ENCODE results near the gene XPOT. TPM values are rescaled to one million over a fixed set of nuclear protein-coding genes. Genes with fewer than 3 reads are reported as not detected.

Gene XPOT
- polyA plus RNA-seq, 2 donors = 14.2 to 19.0 TPM

DNA sequence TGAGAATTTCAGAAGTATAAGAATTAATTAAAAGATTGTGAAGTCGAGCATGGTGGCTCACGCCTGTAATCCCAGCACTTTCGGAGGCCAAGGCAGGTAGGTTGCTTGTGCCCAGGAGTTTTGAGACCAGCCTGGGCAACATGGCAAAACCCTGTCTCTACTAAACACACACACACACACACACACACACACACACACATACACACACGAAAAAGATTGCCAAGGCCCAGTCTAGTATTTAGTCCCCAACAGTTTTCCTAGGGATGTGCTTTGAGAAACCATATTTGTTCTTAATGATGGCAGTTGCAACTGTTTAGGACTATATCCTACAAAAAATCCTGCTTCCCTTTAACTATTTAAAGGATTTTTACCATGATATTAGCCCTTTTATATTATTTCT lies 53.7 kb downstream of the XPOT start:
- Histone ChIP-seq H3K4me1 (ENCODE audit: control insufficient read depth in 2 of 2, insufficient read depth in 2 of 2, low read length in 1 of 2) (peaks cover 0 to 2% of the 10 kb centered on the region in 2 donors), H3K27me3 (ENCODE audit: control insufficient read depth in 1 of 2, insufficient read depth in 2 of 2, low read length in 2 of 2) (no peaks in the 10 kb centered on the region), H3K4me3 (ENCODE audit: low read depth in 1 of 2, low read length in 2 of 2) (no peak overlapping the region), H3K9me3 (ENCODE audit: control insufficient read depth in 2 of 2, insufficient read depth in 1 of 2, low read depth in 1 of 2, low read length in 1 of 2) (no peaks in the 10 kb centered on the region), H3K36me3 (ENCODE audit: control insufficient read depth in 2 of 2, insufficient read depth in 2 of 2, low read length in 1 of 2) (peaks cover 3 to 6% of the 10 kb centered on the region in 2 donors), H3K27ac (ENCODE audit: low read depth in 2 of 2, low read length in 1 of 2) (no peak overlapping the region)
- 85 to 87% methylated on average over 4 of the region's 4 CpGs for WGBS, 2 donors

- Histone ChIP-seq H3K27ac (ENCODE audit: low read depth in 2 of 2, low read length in 1 of 2) (peak overlapping the region; percentile 15 to 75), H3K9me3 (ENCODE audit: control insufficient read depth in 2 of 2, insufficient read depth in 1 of 2, low read depth in 1 of 2, low read length in 1 of 2) (no peaks in the 10 kb centered on the region), H3K27me3 (ENCODE audit: control insufficient read depth in 1 of 2, insufficient read depth in 2 of 2, low read length in 2 of 2) (no peaks in the 10 kb centered on the region), H3K4me1 (ENCODE audit: control insufficient read depth in 2 of 2, insufficient read depth in 2 of 2, low read length in 1 of 2) (peaks cover 0 to 2% of the 10 kb centered on the region in 2 donors), H3K36me3 (ENCODE audit: control insufficient read depth in 2 of 2, insufficient read depth in 2 of 2, low read length in 1 of 2) (peaks cover 3 to 6% of the 10 kb centered on the region in 2 donors), H3K4me3 (ENCODE audit: low read depth in 1 of 2, low read length in 2 of 2) (peak overlapping the region in 1 of 2 donors; percentile 10)
- WGBS, 2 donors = 17 to 19% methylated on average over 3 of the region's 3 CpGs
Observed at GRCh38 chr12:64459394-64459891, 55.3 kb downstream of the XPOT start.

GRCh38 chr12:64461634-64462414 lies 57.6 kb downstream of the XPOT start:
- H3K9me3 ChIP-seq (ENCODE audit: control insufficient read depth in 2 of 2, insufficient read depth in 1 of 2, low read depth in 1 of 2, low read length in 1 of 2) = no peaks in the 10 kb centered on the region
- H3K27ac ChIP-seq (ENCODE audit: low read depth in 2 of 2, low read length in 1 of 2) = no peak overlapping the region
- H3K27me3 ChIP-seq (ENCODE audit: control insufficient read depth in 1 of 2, insufficient read depth in 2 of 2, low read length in 2 of 2) = no peaks in the 10 kb centered on the region
- WGBS, 2 donors = 66 to 73% methylated on average over 2 of the region's 2 CpGs
- no peak overlapping the region for H3K4me3 ChIP-seq (ENCODE audit: low read depth in 1 of 2, low read length in 2 of 2)
- peaks cover 3 to 6% of the 10 kb centered on the region in 2 donors for H3K36me3 ChIP-seq (ENCODE audit: control insufficient read depth in 2 of 2, insufficient read depth in 2 of 2, low read length in 1 of 2)
- peaks cover 0 to 2% of the 10 kb centered on the region in 2 donors for H3K4me1 ChIP-seq (ENCODE audit: control insufficient read depth in 2 of 2, insufficient read depth in 2 of 2, low read length in 1 of 2)

- no peak overlapping the region for H3K4me3 ChIP-seq (ENCODE audit: low read depth in 1 of 2, low read length in 2 of 2)
- no peaks in the 10 kb centered on the region for H3K4me1 ChIP-seq (ENCODE audit: control insufficient read depth in 2 of 2, insufficient read depth in 2 of 2, low read length in 1 of 2)
- H3K27ac ChIP-seq (ENCODE audit: low read depth in 2 of 2, low read length in 1 of 2) = no peak overlapping the region
- H3K9me3 ChIP-seq (ENCODE audit: control insufficient read depth in 2 of 2, insufficient read depth in 1 of 2, low read depth in 1 of 2, low read length in 1 of 2) = no peaks in the 10 kb centered on the region
- peaks cover 8 to 17% of the 10 kb centered on the region in 2 donors for H3K36me3 ChIP-seq (ENCODE audit: control insufficient read depth in 2 of 2, insufficient read depth in 2 of 2, low read length in 1 of 2)
- no peaks in the 10 kb centered on the region for H3K27me3 ChIP-seq (ENCODE audit: control insufficient read depth in 1 of 2, insufficient read depth in 2 of 2, low read length in 2 of 2)
Observed at GRCh38 chr12:64466178-64466577, 62.0 kb downstream of the XPOT start.

DNA sequence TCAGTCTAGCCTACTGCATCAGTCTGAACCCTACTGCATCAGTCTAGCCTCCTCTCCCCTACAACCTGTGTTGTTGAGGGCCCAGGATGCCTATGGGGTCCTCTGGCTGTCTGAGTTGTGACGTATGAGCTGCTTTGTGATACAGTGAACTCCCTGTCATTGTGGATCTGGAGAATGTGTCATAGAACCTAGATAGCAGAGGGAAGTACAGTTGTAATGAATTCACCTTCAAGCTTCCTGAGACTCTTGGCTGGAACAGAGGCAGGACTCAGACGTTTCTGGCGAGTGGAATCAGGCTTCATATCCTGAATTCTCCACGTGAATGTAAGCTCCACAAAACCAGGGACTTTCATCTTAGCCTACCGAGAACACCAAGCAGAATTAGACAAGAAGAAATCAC lies 64.8 kb downstream of the XPOT start:
- WGBS, 2 donors = 70 to 82% methylated on average over 5 of the region's 5 CpGs
- Histone ChIP-seq H3K27me3 (ENCODE audit: control insufficient read depth in 1 of 2, insufficient read depth in 2 of 2, low read length in 2 of 2) (no peaks in the 10 kb centered on the region), H3K36me3 (ENCODE audit: control insufficient read depth in 2 of 2, insufficient read depth in 2 of 2, low read length in 1 of 2) (peaks cover 5 to 17% of the 10 kb centered on the region in 2 donors)

DNA sequence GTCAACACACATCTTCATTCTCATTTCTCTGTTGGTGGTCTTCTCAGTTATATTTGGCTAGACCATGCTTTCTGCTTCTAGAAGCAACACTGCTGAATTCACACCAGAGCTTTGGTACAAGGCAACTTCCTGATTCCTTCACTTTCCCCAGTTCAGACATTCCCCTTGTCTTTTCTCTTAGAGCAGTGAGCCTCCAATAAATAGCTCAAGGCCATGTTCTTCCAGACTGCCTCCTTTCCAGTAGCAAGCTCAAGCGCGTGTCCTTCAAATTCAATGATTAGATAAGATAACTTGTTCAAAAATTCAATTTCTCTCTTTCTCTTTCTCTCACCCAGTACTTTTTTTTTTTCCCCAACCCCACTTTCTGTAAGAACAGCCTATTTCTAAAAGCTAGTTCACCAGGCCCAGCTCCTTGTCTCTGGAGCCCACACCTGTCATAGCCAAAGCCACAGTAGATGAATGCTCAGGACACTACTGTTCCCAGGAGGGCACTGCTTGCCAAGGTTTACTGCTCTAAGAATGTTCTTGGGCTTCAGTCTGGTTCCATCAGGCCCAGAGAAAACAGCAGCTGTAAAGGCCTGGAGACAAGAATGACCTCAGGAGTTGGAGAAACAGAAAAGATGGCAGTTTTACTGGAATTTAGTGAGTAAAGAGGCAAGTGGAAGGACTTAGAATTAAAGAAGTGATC lies 65.4 kb downstream of the XPOT start:
- H3K36me3 ChIP-seq (ENCODE audit: control insufficient read depth in 2 of 2, insufficient read depth in 2 of 2, low read length in 1 of 2) = peaks cover 6 to 17% of the 10 kb centered on the region in 2 donors
- no peaks in the 10 kb centered on the region for H3K4me1 ChIP-seq (ENCODE audit: control insufficient read depth in 2 of 2, insufficient read depth in 2 of 2, low read length in 1 of 2)
- H3K4me3 ChIP-seq (ENCODE audit: low read depth in 1 of 2, low read length in 2 of 2) = no peak overlapping the region
- no peak overlapping the region for H3K27ac ChIP-seq (ENCODE audit: low read depth in 2 of 2, low read length in 1 of 2)
- H3K27me3 ChIP-seq (ENCODE audit: control insufficient read depth in 1 of 2, insufficient read depth in 2 of 2, low read length in 2 of 2) = no peaks in the 10 kb centered on the region
- WGBS, 2 donors = 81 to 94% methylated on average over 2 of the region's 2 CpGs
- no peaks in the 10 kb centered on the region for H3K9me3 ChIP-seq (ENCODE audit: control insufficient read depth in 2 of 2, insufficient read depth in 1 of 2, low read depth in 1 of 2, low read length in 1 of 2)

More for the DNA sequence above, 64.8 kb downstream of the XPOT start:
- no peak overlapping the region for H3K4me3 ChIP-seq (ENCODE audit: low read depth in 1 of 2, low read length in 2 of 2)
- no peaks in the 10 kb centered on the region for H3K9me3 ChIP-seq (ENCODE audit: control insufficient read depth in 2 of 2, insufficient read depth in 1 of 2, low read depth in 1 of 2, low read length in 1 of 2)
- no peaks in the 10 kb centered on the region for H3K4me1 ChIP-seq (ENCODE audit: control insufficient read depth in 2 of 2, insufficient read depth in 2 of 2, low read length in 1 of 2)
- no peak overlapping the region for H3K27ac ChIP-seq (ENCODE audit: low read depth in 2 of 2, low read length in 1 of 2)

- Histone ChIP-seq H3K9me3 (ENCODE audit: control insufficient read depth in 2 of 2, insufficient read depth in 1 of 2, low read depth in 1 of 2, low read length in 1 of 2) (no peaks in the 10 kb centered on the region), H3K27me3 (ENCODE audit: control insufficient read depth in 1 of 2, insufficient read depth in 2 of 2, low read length in 2 of 2) (no peaks in the 10 kb centered on the region), H3K27ac (ENCODE audit: low read depth in 2 of 2, low read length in 1 of 2) (no peak overlapping the region), H3K4me1 (ENCODE audit: control insufficient read depth in 2 of 2, insufficient read depth in 2 of 2, low read length in 1 of 2) (no peaks in the 10 kb centered on the region), H3K4me3 (ENCODE audit: low read depth in 1 of 2, low read length in 2 of 2) (no peak overlapping the region), H3K36me3 (ENCODE audit: control insufficient read depth in 2 of 2, insufficient read depth in 2 of 2, low read length in 1 of 2) (peaks cover 7 to 20% of the 10 kb centered on the region in 2 donors)
- WGBS, 2 donors = 92 to 96% methylated on average over 2 of the region's 2 CpGs
Observed at GRCh38 chr12:64470495-64470894, 66.3 kb downstream of the XPOT start.

DNA sequence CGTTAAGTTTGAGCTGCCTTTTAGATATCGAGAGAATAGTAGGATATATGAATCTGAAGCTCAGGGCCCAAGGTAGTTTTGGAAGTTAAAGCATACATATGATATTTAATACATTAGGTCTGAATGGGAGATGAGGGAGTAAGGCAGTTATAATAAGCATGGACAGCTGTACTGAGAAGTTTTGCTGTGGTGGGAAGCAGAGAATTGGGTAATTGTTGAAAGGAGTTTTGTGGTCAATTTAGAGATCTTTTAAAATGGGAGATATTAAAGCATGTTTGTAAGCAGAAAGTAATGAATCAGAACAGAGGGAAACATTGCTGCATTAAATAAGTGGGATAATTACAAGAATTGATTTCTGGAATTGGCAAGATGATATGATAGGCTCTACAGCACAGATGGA lies 69.0 kb downstream of the XPOT start:
- Histone ChIP-seq H3K27me3 (ENCODE audit: control insufficient read depth in 1 of 2, insufficient read depth in 2 of 2, low read length in 2 of 2) (no peaks in the 10 kb centered on the region), H3K36me3 (ENCODE audit: control insufficient read depth in 2 of 2, insufficient read depth in 2 of 2, low read length in 1 of 2) (peaks cover 7 to 20% of the 10 kb centered on the region in 2 donors), H3K27ac (ENCODE audit: low read depth in 2 of 2, low read length in 1 of 2) (no peak overlapping the region), H3K4me3 (ENCODE audit: low read depth in 1 of 2, low read length in 2 of 2) (no peak overlapping the region), H3K9me3 (ENCODE audit: control insufficient read depth in 2 of 2, insufficient read depth in 1 of 2, low read depth in 1 of 2, low read length in 1 of 2) (no peaks in the 10 kb centered on the region), H3K4me1 (ENCODE audit: control insufficient read depth in 2 of 2, insufficient read depth in 2 of 2, low read length in 1 of 2) (no peaks in the 10 kb centered on the region)
- 94 to 96% methylated on average over 2 of the region's 2 CpGs for WGBS, 2 donors

DNA sequence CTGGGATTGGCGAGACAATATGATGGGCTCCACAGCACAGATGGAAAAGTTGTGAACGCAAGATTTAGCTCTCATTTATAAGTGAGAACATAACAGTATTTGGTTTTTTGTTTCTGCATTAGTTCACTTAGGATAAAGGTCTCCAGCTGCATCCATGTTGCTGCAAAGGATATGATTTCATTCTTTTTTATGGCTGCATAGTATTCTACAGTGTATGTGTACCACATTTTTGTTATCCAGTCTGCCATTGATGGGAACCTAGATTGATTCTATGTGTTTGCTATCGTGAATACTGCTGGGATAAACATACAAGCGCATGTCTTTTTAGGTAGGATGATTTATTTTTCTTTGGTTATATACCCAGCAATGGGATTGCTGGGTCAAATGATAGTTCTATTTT lies 71.3 kb downstream of the XPOT start:
- WGBS, 2 donors = 98 to 99% methylated on average over 4 of the region's 4 CpGs
- H3K36me3 ChIP-seq (ENCODE audit: control insufficient read depth in 2 of 2, insufficient read depth in 2 of 2, low read length in 1 of 2) = peaks cover 2 to 11% of the 10 kb centered on the region in 2 donors
- H3K4me1 ChIP-seq (ENCODE audit: control insufficient read depth in 2 of 2, insufficient read depth in 2 of 2, low read length in 1 of 2) = no peaks in the 10 kb centered on the region
- H3K27me3 ChIP-seq (ENCODE audit: control insufficient read depth in 1 of 2, insufficient read depth in 2 of 2, low read length in 2 of 2) = no peaks in the 10 kb centered on the region
- H3K9me3 ChIP-seq (ENCODE audit: control insufficient read depth in 2 of 2, insufficient read depth in 1 of 2, low read depth in 1 of 2, low read length in 1 of 2) = no peaks in the 10 kb centered on the region
- H3K27ac ChIP-seq (ENCODE audit: low read depth in 2 of 2, low read length in 1 of 2) = no peak overlapping the region
- no peak overlapping the region for H3K4me3 ChIP-seq (ENCODE audit: low read depth in 1 of 2, low read length in 2 of 2)
